AG10803 (cell line): ENCODE results near the gene NDC1.

Experiments used
- DNase-seq: peaks from one replicate; pipeline ENCODE4 v3.0.0; 2010; ENCODE audit warnings: low read depth
- H3K4me3 ChIP-seq: 2 replicates; pipeline ENCODE4 v1.5.1; 2011; ENCODE audit warnings: mild to moderate bottlenecking, low read length, control low read depth
- CTCF ChIP-seq: conservative IDR thresholded peaks from 2 replicates; pipeline ENCODE4 v1.5.1; 2011; ENCODE audit warnings: mild to moderate bottlenecking, low read length, control low read depth, inconsistent platforms

The NDC1 gene

GRCh38 chr1:53807916-53808315 lies 30.2 kb downstream of the NDC1 start:
- TF ChIP-seq CTCF: no peak
- H3K4me3 ChIP-seq: no peak overlapping the region
- DNase-seq: peak; percentile 40

DNA sequence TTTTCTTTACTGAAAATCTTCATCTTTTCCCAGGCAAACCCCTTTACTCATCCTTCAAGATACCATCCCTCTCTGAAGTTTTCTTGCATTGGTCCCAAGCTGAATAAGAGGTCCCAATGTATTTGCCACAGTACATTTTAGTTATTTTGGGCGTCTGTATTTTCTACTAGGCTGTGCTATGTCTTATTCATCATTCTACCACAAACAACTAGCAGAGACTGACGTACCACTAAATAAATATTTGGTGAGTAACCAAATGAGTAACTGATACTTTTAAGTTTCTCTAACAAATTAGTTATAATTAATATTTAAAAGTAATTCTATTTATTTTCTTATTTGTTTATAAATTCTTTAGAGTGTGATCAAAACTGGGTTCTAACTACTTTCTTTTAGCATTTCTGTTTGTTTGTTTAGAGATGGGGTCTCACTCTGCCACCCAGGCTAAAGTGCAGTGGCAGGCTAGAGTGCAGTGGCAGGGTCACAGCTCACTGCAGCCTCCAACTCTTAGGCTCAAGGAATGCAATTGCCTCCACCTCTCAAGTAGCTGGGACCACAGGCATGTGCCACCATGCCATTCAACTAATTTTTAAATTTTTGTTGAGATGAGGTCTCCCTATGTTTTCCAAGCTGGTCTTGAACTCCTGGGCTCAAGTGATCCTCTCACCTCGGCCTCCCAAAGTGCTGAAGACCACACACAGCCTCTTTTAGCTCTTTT lies 33.1 kb downstream of the NDC1 start:
- TF ChIP-seq CTCF: no peak
- no peak overlapping the region for H3K4me3 ChIP-seq
- no peak for DNase-seq

DNA sequence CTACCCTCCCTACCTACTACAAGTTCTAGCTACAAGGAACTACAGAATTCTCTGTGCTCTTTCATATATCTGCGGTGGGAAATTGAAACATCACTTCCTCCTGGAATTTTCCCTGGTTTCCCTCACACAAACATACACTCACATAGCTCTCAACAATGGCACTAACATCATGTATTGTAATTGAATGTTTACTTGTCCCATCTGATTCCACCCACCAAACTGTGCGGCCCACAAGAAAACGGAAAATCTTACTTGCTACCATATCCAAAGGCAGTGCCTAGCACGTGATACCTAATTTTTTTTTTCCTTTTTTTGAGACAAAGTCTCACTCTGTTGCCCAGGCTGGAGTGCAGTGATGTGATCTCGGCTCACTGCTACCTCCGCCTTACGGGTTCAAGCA lies 33.9 kb downstream of the NDC1 start:
- no peak overlapping the region for H3K4me3 ChIP-seq
- DNase-seq: no peak
- TF ChIP-seq CTCF: no peak

- H3K4me3 ChIP-seq: no peak overlapping the region
- DNase-seq: no peak
- TF ChIP-seq CTCF: no peak
Measured at GRCh38 chr1:53800621-53801020, 37.5 kb downstream of the NDC1 start.

DNA sequence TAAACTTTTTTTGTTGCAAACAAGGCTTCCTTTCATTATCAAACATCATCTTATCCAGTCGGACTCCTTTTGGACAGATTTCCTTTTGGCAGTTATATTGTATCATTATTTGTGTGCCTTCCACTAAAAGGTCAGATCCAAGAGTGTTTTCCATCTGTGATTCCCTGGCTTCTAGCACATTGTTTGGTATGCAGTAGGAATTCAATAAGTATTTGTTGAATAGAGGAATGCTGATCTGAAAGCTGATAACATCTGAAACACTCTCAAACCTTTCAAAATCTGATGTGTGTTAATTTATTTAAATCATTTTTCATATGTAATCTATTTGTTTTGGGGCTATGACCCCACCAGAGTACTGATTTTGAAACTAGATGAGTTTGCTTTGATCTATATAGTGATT lies 39.0 kb downstream of the NDC1 start:
- peak; percentile 60 for DNase-seq
- H3K4me3 ChIP-seq: no peak overlapping the region
- TF ChIP-seq CTCF: no peak

GRCh38 chr1:53792806-53793205 lies 45.3 kb downstream of the NDC1 start:
- no peak for DNase-seq
- H3K4me3 ChIP-seq: no peak overlapping the region
- no peak for TF ChIP-seq CTCF

- H3K4me3 ChIP-seq: no peak overlapping the region
- no peak for TF ChIP-seq CTCF
- no peak for DNase-seq
Measured at GRCh38 chr1:53787655-53788054, 50.4 kb downstream of the NDC1 start.
